Thymus (tissue), 11 donors: Measurements from ENCODE around the gene ATCAY. TPM values are rescaled to one million over a fixed set of nuclear protein-coding genes. Genes with fewer than 3 reads are reported as not detected.
"Not testable (repeated sequence)": the region's sequence is repeated elsewhere in the genome, so short reads cannot be mapped to it uniquely, and the experiment has no call there.

Experiments
- DNase-seq, 9 donors: peaks; one replicate each; pipeline ENCODE4 v3.0.0-alpha.2; 2013; ENCODE audit warnings: low spot score in 9 of 9, low read depth in 6 of 9, missing footprints in 1 of 9
- H3K27ac ChIP-seq, 2 donors: one replicate each; pipeline ENCODE4 v1.5.1; 2013; ENCODE audit warnings: control low read depth in 1 of 2, low read depth in 1 of 2, low read length in 1 of 2, mild to moderate bottlenecking in 1 of 2, moderate library complexity in 1 of 2
- H3K27me3 ChIP-seq, 2 donors: one replicate each; pipeline ENCODE4 v1.5.1; 2013; ENCODE audit warnings: low read length in 1 of 2; ENCODE audit not compliant: control insufficient read depth in 2 of 2, insufficient read depth in 1 of 2
- H3K36me3 ChIP-seq, 2 donors: one replicate each; pipeline ENCODE4 v1.5.1; 2013; ENCODE audit warnings: low read length in 1 of 2, mild to moderate bottlenecking in 1 of 2, moderate library complexity in 1 of 2; ENCODE audit not compliant: control insufficient read depth in 2 of 2, insufficient read depth in 2 of 2
- H3K4me1 ChIP-seq, 2 donors: one replicate each; pipeline ENCODE4 v1.5.1; 2013; ENCODE audit warnings: low read length in 2 of 2; ENCODE audit not compliant: control insufficient read depth in 2 of 2, insufficient read depth in 2 of 2
- H3K4me3 ChIP-seq, 2 donors: one replicate each; pipeline ENCODE4 v1.5.1; 2013; ENCODE audit warnings: low read length in 2 of 2, control low read depth in 1 of 2, mild to moderate bottlenecking in 1 of 2
- H3K9me3 ChIP-seq, 2 donors: one replicate each; pipeline ENCODE4 v1.5.1; 2013; ENCODE audit warnings: low read length in 1 of 2, mild to moderate bottlenecking in 1 of 2; ENCODE audit not compliant: control insufficient read depth in 2 of 2, insufficient read depth in 1 of 2
- WGBS: extraction: QIAGEN DNeasy Blood & Tissue Kit; methylation state at CpG from one replicate; pipeline ENCODE4 v1.1.7; 2013; 5-methylcytosine and 5-hydroxymethylcytosine counted together
- polyA plus RNA-seq: library from polyadenylated mRNA; stranded (reverse); fragments of 200-250 nt; gene quantifications from one replicate; pipeline ENCODE4 v1.2.3, GENCODE V29; 2013
- total RNA-seq: library from RNA; stranded (reverse); fragments of 120-200 nt; gene quantifications from one replicate; pipeline ENCODE4 v1.2.4, GENCODE V29; 2013
- donor health status: healthy.

Gene ATCAY
- total and polyA plus RNA-seq, 2 donors, result 0.09 TPM

DNA sequence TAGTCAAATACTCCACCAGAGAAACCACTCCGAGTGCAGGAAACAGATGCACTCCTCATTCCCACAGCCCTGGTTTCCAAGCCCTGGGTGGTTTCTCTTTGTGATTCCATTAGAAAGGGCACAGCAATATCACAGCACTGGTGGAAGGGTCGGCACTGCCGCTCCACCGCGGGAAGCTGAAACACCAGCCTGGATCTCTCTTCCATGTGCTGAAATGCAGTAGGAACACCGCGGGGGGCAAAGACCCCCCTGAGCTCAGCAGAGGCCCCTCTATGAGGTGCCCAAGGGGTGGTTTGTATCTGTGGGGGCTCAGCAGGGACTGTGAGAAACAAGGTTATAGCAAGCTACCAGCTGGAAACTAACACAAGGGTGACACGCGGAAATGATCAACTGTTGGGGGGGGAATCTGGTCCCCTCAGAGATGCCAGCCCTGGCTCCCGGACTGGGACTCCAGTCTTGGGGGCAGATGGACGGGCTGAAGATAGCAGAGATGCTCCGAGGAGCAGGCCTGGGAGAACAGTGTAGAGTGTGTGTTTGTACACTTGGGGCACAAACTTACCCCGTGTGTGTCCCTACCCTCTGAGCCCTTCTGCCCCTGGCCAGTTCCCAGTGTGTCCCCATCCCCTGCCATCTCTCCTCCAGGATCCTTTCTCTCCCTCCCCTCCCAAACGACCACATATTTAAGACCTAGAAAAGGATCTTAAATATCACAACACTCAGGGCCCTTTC is 13.4 kb upstream of the ATCAY start:
- H3K9me3 ChIP-seq, result peaks cover 6 to 9% of the 10 kb centered on the region in 2 donors
- no peak overlapping the region for H3K27ac ChIP-seq
- no peak overlapping the region for H3K4me3 ChIP-seq
- H3K36me3 ChIP-seq, result no peaks in the 10 kb centered on the region
- H3K27me3 ChIP-seq, result peaks cover 25 to 47% of the 10 kb centered on the region in 2 donors
- 63% methylated on average over 14 of the region's 14 CpGs for WGBS
- H3K4me1 ChIP-seq, result no peaks in the 10 kb centered on the region
- no peak for DNase-seq

- peaks cover 6 to 9% of the 10 kb centered on the region in 2 donors for H3K9me3 ChIP-seq
- 18% methylated on average over 30 of the region's 30 CpGs for WGBS
- no peak overlapping the region for H3K27ac ChIP-seq
- peaks cover 25 to 47% of the 10 kb centered on the region in 2 donors for H3K27me3 ChIP-seq
- no peaks in the 10 kb centered on the region for H3K4me1 ChIP-seq
- H3K36me3 ChIP-seq, result no peaks in the 10 kb centered on the region
- no peak overlapping the region for H3K4me3 ChIP-seq
- no peak for DNase-seq
These were observed 12.3 kb upstream of the ATCAY start for GRCh38 chr19:3867971-3868769.

DNA sequence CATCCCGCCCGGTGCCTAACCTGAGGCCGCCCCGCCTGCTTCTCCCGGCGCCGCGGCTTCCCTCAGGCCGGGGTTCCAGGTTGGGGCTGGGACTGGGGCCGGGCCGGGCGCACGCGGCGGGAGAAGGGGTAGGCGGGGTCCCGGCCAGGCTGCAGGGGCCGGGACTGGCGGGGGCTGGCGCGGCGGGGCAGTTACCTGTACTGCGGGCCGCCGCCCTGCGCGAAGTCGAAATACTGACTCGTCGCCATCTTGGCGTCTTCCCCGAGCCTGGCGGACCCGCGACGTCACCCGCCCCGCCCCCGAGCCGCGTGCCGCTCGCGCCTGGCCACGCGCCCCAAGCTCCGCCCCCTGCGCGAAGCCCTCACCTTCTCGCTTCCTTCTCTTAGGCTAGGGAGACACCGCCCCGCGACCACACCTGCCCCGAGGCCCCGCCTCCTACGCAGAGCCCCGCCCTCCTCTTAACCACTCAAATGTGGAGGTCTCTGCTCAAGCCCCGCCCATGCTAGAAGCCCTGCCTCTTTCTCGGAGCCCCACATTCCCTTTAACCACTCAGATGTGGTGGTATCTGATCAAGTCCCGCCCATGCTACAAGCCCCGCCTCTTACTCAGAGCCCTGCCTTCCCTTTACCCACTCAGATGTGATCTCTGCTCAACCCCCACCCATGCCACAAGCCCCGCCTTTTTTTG is 11.6 kb upstream of the ATCAY start, which contains the start of gene ZFR2:
Gene ZFR2, minus strand, starts transcription at position 269 of the 687 bp plus-strand sequence. Its CDS starts 21 bp downstream, at position 248.
- DNase-seq, result no peak
- Histone ChIP-seq H3K4me3 (no peak within 1 kb of the TSS), H3K27me3 (peaks cover 25 to 47% of the 10 kb centered on the region in 2 donors)

GRCh38 chr19:3873151-3873550 is 7.3 kb upstream of the ATCAY start:
- DNase-seq, result no peak
- no peak overlapping the region for H3K4me3 ChIP-seq
- 86% methylated on average over 4 of the region's 4 CpGs for WGBS
- no peaks in the 10 kb centered on the region for H3K36me3 ChIP-seq
- H3K4me1 ChIP-seq, result no peaks in the 10 kb centered on the region
- H3K27ac ChIP-seq, result no peak overlapping the region
- peaks cover 6 to 9% of the 10 kb centered on the region in 2 donors for H3K9me3 ChIP-seq
- H3K27me3 ChIP-seq, result peaks cover 12 to 30% of the 10 kb centered on the region in 2 donors

More for the DNA sequence above, 11.6 kb upstream of the ATCAY start, which contains the start of gene ZFR2:
- WGBS, result 17% methylated on average over 62 of the region's 62 CpGs
- H3K4me1 ChIP-seq, result no peaks in the 10 kb centered on the region
- no peak within 1 kb of the TSS for H3K27ac ChIP-seq
- no peaks in the 10 kb centered on the region for H3K36me3 ChIP-seq
- H3K9me3 ChIP-seq, result peaks cover 6 to 9% of the 10 kb centered on the region in 2 donors

DNA sequence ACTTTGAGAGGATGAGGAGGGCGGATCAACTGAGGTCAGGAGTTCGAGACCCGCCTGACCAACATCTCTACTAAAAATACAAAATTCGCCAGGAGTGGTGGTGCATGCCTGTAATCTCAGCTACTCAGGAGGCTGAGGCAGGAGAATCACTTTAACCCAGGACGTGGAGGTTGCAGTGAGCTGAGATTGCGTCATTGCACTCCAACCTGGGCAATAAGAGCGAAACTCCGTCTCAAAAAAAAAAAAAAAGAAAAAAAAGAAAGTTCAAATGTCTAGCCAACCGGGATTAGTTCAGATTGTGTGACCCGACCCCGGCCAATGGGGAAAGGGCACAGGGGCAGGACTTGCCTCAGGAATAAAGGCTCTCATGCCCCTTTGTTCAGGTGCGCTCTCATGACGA is 5.8 kb upstream of the ATCAY start:
- not testable (repeated sequence) for H3K36me3 ChIP-seq, H3K4me1 ChIP-seq, H3K27ac ChIP-seq, H3K9me3 ChIP-seq, H3K4me3 ChIP-seq, DNase-seq
- H3K27me3 ChIP-seq, result peaks cover 4 to 20% of the 10 kb centered on the region in 2 donors
- WGBS, result 86% methylated on average over 13 of the region's 13 CpGs

- no peak for DNase-seq
- Histone ChIP-seq H3K27me3 (peaks cover 29 to 49% of the 10 kb centered on the region in 2 donors), H3K4me3 (no peak overlapping the region), H3K4me1 (peaks cover 0 to 3% of the 10 kb centered on the region in 2 donors), H3K27ac (no peak overlapping the region), H3K36me3 (no peaks in the 10 kb centered on the region), H3K9me3 (peaks cover 0 to 2% of the 10 kb centered on the region in 2 donors)
- WGBS, result 67% methylated on average over 12 of the region's 12 CpGs
These were observed 829 bp upstream of the ATCAY start for GRCh38 chr19:3879656-3880055.

GRCh38 chr19:3881272-3882040 is 971 bp downstream of the ATCAY start:
- Histone ChIP-seq H3K27me3 (peaks cover 29 to 49% of the 10 kb centered on the region in 2 donors), H3K27ac (no peak overlapping the region), H3K9me3 (peaks cover 0 to 2% of the 10 kb centered on the region in 2 donors), H3K4me3 (no peak overlapping the region), H3K36me3 (no peaks in the 10 kb centered on the region), H3K4me1 (peaks cover 0 to 3% of the 10 kb centered on the region in 2 donors)
- DNase-seq, result no peak
- 4% methylated on average over 31 of the region's 31 CpGs for WGBS

DNA sequence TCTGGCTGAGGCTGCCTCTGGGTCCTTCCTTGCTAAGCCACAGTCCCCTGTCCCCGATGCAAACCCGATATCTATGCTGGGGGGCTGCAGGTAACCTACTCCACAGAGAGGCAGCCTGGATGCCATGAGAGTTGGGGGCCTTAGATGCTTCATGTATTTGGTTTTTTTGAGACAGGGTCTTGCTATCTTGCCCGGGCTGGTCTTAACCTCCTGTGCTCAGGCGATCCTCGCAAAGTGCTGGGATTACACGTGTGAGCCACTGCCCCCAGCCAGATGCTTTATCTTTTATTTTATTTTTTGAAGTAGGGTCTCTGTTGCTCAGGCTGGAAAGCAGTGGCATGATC is 1.5 kb downstream of the ATCAY start:
- Histone ChIP-seq H3K36me3 (no peaks in the 10 kb centered on the region), H3K9me3 (peaks cover 0 to 2% of the 10 kb centered on the region in 2 donors), H3K4me1 (peaks cover 0 to 3% of the 10 kb centered on the region in 2 donors), H3K4me3 (no peak overlapping the region), H3K27me3 (peaks cover 29 to 49% of the 10 kb centered on the region in 2 donors), H3K27ac (no peak overlapping the region)
- DNase-seq, result no peak
- 26% methylated on average over 6 of the region's 6 CpGs for WGBS
